ENCODE data around the gene RARS1.

The RARS1 gene

GRCh38 chr5:168469816-168470215 is 16.5 kb upstream of the RARS1 start:
- no peak overlapping the region for H3K4me2 ChIP-seq (ENCODE audit: low read length)
- H3K27ac ChIP-seq (ENCODE audit: low read length) = no peak overlapping the region
- no peaks in the 10 kb centered on the region for H3K4me1 ChIP-seq (ENCODE audit: low read length)
- H4K20me1 ChIP-seq (ENCODE audit: insufficient read depth, low read length) = no peaks in the 10 kb centered on the region; the same call in 1 of the 2 replicates
- TF ChIP-seq, protein P1, sequence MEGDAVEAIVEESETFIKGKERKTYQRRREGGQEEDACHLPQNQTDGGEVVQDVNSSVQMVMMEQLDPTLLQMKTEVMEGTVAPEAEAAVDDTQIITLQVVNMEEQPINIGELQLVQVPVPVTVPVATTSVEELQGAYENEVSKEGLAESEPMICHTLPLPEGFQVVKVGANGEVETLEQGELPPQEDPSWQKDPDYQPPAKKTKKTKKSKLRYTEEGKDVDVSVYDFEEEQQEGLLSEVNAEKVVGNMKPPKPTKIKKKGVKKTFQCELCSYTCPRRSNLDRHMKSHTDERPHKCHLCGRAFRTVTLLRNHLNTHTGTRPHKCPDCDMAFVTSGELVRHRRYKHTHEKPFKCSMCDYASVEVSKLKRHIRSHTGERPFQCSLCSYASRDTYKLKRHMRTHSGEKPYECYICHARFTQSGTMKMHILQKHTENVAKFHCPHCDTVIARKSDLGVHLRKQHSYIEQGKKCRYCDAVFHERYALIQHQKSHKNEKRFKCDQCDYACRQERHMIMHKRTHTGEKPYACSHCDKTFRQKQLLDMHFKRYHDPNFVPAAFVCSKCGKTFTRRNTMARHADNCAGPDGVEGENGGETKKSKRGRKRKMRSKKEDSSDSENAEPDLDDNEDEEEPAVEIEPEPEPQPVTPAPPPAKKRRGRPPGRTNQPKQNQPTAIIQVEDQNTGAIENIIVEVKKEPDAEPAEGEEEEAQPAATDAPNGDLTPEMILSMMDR (IDR thresholded peaks at IDR 0.05; ENCODE audit: low read depth, low read length) = no peak
- no peak for TF ChIP-seq EZH2phosphoT487 (IDR thresholded peaks at IDR 0.05; ENCODE audit: low read depth)
- H3K9ac ChIP-seq (ENCODE audit: low read length) = no peak overlapping the region
- no peaks in the 10 kb centered on the region for H3K9me3 ChIP-seq (ENCODE audit: insufficient read depth, low read length)
- no peak overlapping the region for H3K4me3 ChIP-seq (ENCODE audit: low read length)
- H3K79me2 ChIP-seq (ENCODE audit: low read length) = no peaks in the 10 kb centered on the region
- H3K36me3 ChIP-seq (replicated peaks; ENCODE audit: low read depth, low read length) = no peaks in the 10 kb centered on the region
- no peak overlapping the region for H2AFZ ChIP-seq (ENCODE audit: low read depth, low read length)
- H3K27me3 ChIP-seq (ENCODE audit: low read depth, low read length) = no peaks in the 10 kb centered on the region

DNA sequence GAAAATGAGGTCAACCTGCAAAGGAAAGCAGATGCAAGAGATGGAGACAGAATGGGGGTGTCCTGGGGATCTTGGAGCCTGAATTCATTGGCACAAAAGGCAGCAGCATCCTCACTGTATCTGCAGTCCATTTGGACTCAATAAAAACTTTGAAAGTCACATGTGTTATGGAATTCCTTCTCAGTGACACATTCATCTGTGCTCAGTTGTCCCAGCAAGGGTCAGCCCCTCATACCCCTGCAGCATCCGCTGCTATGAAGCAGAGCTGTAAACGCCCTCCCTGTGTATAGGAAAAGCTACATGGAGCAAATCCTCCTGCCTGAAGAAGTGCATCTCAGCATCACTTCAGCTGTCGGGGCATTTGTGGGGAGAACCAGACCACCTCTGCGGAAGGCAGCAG is 14.5 kb upstream of the RARS1 start:
- no peak overlapping the region for H3K27ac ChIP-seq (ENCODE audit: low read length)
- H3K27me3 ChIP-seq (ENCODE audit: low read depth, low read length) = no peaks in the 10 kb centered on the region
- no peak overlapping the region for H2AFZ ChIP-seq (ENCODE audit: low read depth, low read length)
- H3K9ac ChIP-seq (ENCODE audit: low read length) = no peak overlapping the region
- no peaks in the 10 kb centered on the region for H3K9me3 ChIP-seq (ENCODE audit: insufficient read depth, low read length)
- no peaks in the 10 kb centered on the region for H3K36me3 ChIP-seq (replicated peaks; ENCODE audit: low read depth, low read length)
- no peak overlapping the region for H3K4me3 ChIP-seq (ENCODE audit: low read length)
- H3K4me2 ChIP-seq (ENCODE audit: low read length) = no peak overlapping the region
- TF ChIP-seq EZH2phosphoT487 (IDR thresholded peaks at IDR 0.05; ENCODE audit: low read depth) = no peak
- TF ChIP-seq, protein P1 (IDR thresholded peaks at IDR 0.05; ENCODE audit: low read depth, low read length) = no peak
- no peaks in the 10 kb centered on the region for H3K4me1 ChIP-seq (ENCODE audit: low read length)
- no peaks in the 10 kb centered on the region for H3K79me2 ChIP-seq (ENCODE audit: low read length)
- no peaks in the 10 kb centered on the region; the same call in 1 of the 2 replicates for H4K20me1 ChIP-seq (ENCODE audit: insufficient read depth, low read length)

DNA sequence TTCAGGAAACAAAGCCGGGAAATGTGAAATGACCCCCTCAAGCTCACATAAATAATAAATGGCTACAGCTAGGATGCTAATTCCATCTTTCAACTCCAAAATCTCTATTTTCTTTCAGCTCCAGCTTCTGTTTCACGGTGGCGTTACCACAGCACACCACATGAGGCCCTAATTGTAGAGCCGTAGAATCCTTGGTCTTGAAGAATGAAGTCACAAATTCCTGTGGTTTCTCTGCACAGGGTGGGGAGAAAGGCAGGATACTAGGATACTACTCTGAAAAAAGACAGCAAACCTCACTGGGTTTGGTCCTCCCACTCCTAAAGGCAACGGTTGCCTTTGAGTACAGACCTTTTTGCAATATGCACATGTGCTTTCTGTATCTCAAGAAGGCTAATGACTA is 13.9 kb upstream of the RARS1 start:
- H4K20me1 ChIP-seq (ENCODE audit: insufficient read depth, low read length) = no peaks in the 10 kb centered on the region; the same call in 1 of the 2 replicates
- no peaks in the 10 kb centered on the region for H3K4me1 ChIP-seq (ENCODE audit: low read length)
- H3K36me3 ChIP-seq (replicated peaks; ENCODE audit: low read depth, low read length) = no peaks in the 10 kb centered on the region
- no peak overlapping the region for H3K27ac ChIP-seq (ENCODE audit: low read length)
- H3K4me2 ChIP-seq (ENCODE audit: low read length) = no peak overlapping the region
- H3K79me2 ChIP-seq (ENCODE audit: low read length) = no peaks in the 10 kb centered on the region
- no peak overlapping the region for H3K9ac ChIP-seq (ENCODE audit: low read length)
- H2AFZ ChIP-seq (ENCODE audit: low read depth, low read length) = no peak overlapping the region
- H3K4me3 ChIP-seq (ENCODE audit: low read length) = no peak overlapping the region
- no peaks in the 10 kb centered on the region for H3K27me3 ChIP-seq (ENCODE audit: low read depth, low read length)
- TF ChIP-seq, protein P1 (IDR thresholded peaks at IDR 0.05; ENCODE audit: low read depth, low read length) = no peak
- TF ChIP-seq EZH2phosphoT487 (IDR thresholded peaks at IDR 0.05; ENCODE audit: low read depth) = no peak
- no peaks in the 10 kb centered on the region for H3K9me3 ChIP-seq (ENCODE audit: insufficient read depth, low read length)

- Histone ChIP-seq H3K27me3 (ENCODE audit: low read depth, low read length) (no peaks in the 10 kb centered on the region), H3K36me3 (replicated peaks; ENCODE audit: low read depth, low read length) (no peaks in the 10 kb centered on the region), H3K27ac (ENCODE audit: low read length) (no peak overlapping the region), H3K9ac (ENCODE audit: low read length) (no peak overlapping the region), H3K9me3 (ENCODE audit: insufficient read depth, low read length) (no peaks in the 10 kb centered on the region), H3K4me1 (ENCODE audit: low read length) (no peaks in the 10 kb centered on the region), H2AFZ (ENCODE audit: low read depth, low read length) (no peak overlapping the region), H3K4me3 (ENCODE audit: low read length) (no peak overlapping the region), H3K79me2 (ENCODE audit: low read length) (no peaks in the 10 kb centered on the region), H3K4me2 (ENCODE audit: low read length) (no peak overlapping the region), H4K20me1 (ENCODE audit: insufficient read depth, low read length) (no peaks in the 10 kb centered on the region; the same call in 1 of the 2 replicates)
- TF ChIP-seq, protein P1 (IDR thresholded peaks at IDR 0.05; ENCODE audit: low read depth, low read length) = no peak
- no peak for TF ChIP-seq EZH2phosphoT487 (IDR thresholded peaks at IDR 0.05; ENCODE audit: low read depth)
These were observed 12.0 kb upstream of the RARS1 start for GRCh38 chr5:168474319-168474718.

Measured in OCI-LY3 (cell line).